GM18907 (cell line): Measurements from ENCODE around the gene JAK1.

ENCODE experiments used
- ATAC-seq: cut with Tn5 transposase; IDR thresholded peaks from one replicate; pipeline ENCODE4 v1.9.1; 2021; ENCODE audit warnings: mild to moderate bottlenecking, moderate library complexity; ENCODE audit not compliant: unreplicated experiment

JAK1 gene

DNA sequence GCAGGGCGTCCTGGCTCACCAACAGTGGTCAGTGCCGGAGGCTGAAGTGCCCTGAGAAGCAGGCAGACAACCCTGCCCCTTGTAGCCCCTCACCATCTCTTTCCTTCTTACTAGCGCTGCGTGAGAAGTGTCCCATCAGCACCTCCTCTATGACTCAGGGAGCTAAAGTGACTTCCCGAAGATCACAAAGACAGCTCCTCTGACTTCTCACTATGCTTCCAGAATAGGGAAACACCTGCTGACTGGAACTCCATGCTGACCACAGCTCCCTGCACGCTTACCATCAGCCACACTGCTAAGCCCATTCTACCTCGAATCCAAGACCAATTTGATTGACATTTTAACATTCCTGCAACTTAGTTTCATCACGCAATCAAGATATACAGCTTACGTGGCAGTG, 92.8 kb downstream of the JAK1 start:
- no peak for ATAC-seq

DNA sequence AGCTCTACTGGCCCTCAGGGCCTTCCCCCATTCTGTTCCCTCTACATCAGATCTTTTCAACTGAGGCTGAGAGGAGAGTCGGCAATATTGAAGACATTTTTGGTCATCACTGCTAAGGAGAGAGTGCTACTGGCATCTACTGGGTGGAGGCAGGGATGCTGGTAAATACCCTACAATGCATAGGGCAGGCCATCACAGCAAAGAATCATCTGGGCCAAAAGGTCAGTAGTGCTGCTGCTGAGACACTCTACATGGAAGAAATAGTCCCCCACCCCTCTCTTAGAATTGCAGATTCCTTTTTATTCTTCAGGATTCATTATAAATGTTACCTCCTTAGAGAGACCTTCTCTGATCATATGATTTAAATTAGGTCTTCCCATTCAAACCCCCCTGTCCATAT, 94.3 kb downstream of the JAK1 start:
- ATAC-seq = no peak

DNA sequence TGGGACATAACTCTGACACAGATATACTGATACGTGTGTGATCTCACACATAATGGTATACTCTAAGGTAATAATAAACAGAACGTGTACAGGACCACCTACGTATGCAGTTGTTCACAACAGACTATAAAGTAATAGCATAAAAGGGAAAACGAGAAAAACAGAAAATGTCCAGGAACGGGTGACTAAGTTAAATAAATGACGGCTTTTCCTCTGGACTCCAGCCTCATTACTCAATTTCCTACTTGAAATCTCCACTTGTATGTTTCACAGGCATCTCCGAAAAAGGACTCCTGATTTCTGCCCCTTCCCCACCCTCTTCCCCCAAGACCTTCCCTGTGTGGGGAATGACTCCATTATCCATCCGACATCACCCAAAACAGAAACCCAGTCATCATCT, 95.1 kb downstream of the JAK1 start:
- no peak for ATAC-seq

DNA sequence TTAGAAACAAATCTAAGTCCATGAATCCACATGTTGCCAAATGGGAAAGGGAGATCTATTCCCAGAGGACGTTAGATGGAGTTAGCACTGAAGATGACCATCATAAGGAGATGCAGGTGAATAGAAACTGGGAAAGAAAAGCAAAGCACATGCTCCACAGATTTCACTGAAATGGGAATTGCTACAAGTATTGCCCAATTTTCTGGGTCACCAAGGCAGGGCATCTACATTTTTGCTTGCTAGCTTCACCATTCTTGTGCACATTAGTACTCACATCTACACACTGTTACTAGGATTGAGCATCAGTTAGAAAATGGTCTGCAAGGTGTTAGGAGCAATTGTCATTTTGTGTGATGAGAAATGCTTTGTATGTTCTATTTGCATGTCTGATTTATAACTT, 99.1 kb downstream of the JAK1 start:
- no peak for ATAC-seq

DNA sequence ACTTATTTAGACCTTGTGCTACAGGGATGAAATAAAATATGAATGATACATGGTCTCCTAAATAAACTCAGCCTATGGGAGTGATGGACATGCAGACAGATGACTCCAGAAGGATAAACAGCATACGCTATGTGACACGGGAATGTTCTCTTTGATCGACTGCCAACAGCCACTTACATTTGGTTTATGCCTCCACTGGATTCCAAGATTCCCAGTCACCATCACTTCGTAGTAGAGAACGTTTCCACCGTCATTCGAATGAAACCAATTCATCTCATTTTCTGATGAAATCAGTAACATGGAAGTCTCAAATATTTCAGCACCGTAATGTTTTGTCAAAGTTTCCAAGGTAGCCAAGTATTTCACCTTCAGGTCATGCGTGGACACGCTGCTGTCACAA, 99.7 kb downstream of the JAK1 start:
- no peak for ATAC-seq

DNA sequence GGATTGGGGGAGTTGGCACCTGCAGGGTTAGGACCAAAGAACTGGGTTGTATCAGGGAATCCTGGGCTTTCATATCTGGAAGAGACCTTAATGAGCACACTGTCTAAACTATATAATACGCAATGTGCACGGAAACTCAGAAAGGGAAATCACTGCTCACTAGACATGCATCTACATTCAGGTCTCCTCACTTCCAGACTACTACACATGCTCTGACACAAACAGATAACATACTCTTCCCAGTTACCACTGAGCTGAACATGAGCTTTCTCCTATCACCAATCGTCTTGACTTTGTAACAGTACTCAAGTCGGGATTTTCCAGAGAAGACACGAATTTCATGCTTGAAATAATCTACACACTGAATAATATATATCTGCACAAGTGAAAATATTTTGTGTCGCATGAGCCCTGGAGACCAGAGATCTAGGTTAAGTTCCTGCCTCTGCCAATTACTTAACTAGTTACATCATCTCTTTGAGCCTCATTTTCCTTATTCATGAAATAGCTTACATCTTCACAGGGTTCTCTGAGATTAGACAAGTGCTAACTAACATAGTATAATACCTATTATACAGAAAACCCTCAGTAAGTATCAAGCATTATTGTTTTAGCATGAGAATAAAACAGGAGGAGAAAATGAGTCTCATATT, 101.1 kb downstream of the JAK1 start:
- no peak for ATAC-seq

DNA sequence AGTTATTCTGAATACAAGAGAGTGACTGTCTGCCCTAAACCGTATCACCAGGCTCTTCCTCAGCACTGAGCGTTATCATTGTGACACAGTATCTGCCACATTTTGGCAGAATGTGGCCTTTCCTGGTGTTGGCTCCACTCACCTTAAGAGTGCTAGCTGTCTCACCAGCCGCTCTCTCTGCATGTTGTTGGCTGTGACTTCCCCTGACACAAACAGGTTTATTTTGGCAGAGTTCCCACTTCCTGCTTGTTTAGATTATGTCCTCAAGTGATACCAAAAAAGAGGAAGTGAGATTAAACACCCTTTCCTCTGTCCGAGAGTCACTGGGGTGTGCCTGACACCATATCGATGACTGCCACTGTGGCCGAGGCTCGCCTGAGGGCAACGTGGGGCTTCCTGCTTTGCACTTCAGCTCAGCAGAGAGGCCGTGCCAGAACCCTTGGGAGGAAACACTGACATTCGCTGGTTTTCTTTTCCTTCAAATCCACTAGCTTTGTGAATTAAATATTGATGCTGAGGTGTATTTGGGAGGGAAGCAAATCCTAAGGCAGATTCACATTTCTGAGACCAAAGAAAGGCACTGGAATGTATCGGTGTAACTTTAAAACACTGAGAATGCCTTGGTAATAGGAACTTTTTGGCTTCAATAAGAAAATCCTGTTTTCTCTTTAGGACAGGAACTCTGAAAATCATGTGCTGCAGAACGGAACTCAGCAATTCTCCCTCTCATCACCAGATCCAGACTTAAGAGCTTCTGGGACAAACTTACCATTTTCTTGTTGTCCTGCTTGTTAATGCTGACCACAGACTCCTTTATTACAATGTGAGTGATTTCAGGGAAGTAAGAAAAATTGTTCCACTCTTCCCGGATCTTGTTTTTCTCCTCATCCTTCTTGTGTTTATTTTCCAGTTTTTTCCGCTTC, 102.1 kb downstream of the JAK1 start:
- ATAC-seq = peak; percentile 100

DNA sequence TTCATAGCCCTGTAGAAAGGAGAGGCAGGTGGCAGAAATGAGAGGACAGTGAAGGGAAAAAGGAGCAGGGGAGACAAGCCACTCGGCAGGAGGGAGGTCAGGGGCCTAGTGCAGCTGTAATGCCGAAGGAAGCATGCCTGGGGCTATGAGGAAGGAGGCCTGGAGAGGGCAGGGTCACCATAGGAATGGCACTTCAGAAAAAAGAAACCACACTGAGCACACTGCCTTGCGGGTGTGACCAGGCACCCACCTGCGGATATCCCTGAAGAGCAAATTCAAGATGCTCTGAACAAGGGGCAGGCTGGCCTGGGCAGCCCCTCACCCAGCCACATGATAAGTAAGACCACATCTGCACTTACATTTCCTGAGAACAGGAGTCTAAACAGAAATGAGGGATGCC, 104.7 kb downstream of the JAK1 start:
- no peak for ATAC-seq

DNA sequence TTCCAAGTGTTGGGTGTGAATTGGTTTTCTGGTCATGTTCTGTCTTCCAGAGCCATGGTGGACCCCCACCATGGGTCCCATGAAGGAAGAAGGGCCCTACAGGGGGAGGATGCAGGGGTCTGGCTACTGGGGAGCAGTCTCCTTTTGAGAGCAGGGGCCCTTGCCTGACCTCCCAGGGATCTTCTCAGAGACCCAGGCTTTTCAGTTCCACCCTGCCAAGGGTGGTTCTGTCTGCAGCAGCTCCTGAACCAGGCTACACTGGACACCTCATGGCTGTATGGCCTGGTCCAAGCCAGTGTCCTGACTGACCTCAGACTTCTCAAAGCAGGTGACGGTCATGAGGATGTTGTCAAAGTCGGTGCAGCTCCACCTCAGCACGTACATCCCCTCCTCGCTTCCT, 109.0 kb downstream of the JAK1 start:
- no peak for ATAC-seq

DNA sequence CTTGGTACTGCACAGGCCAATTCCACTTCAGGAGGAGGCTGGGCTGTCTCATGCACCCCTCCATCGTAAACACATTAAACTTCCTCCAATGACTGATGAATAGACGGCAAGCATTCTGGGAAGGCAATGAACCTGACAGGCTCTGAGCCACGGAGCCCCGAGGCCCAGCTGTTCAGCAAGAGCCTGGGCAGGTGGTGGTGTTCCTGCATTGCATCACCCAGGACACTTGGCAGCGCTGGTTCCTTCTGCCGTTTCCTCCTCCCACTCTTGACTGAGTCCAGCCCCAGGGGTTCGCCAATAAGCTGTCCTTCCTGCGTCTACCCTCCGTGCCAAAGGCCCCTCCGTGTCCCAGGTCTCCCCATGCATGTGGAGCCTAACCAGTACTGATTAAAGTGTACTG, 109.8 kb downstream of the JAK1 start:
- ATAC-seq = no peak

DNA sequence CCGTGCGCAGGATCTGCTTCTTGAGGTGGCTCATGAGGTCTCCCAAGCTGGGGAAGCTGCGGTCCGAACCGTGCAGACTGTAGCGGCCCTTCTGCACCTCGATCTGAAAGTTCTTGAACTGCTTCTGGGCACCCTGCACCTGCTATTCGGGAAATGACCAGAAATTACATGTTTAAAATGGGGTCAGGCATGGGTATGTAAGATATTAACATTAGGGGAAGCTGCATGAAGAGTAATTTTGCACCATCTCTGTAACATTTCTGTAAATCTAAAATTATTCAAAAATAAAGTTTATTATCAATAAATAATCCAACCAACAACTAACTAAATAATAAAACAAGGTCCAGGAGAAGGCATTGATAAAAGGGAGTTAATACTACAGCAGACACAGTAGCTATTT, 110.8 kb downstream of the JAK1 start:
- ATAC-seq = no peak

DNA sequence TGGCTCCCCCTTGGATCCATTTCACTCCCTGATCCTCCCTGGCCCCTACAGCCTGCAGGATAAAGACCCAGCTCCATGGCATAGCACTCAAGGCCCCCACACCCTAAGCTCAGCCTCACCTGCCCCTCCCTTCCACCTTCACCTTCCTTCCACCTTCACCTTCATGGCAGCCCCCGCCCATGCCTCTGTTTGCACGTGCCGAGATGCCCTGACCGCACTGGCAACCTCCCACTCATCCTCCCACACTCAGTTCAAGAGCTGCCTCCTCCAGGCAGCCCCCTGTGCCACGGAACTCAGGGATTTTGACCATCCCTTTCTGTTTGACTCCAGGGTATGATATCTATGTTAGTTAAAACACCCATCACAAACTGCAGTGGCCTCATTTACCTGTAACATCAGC, 111.7 kb downstream of the JAK1 start:
- no peak for ATAC-seq

DNA sequence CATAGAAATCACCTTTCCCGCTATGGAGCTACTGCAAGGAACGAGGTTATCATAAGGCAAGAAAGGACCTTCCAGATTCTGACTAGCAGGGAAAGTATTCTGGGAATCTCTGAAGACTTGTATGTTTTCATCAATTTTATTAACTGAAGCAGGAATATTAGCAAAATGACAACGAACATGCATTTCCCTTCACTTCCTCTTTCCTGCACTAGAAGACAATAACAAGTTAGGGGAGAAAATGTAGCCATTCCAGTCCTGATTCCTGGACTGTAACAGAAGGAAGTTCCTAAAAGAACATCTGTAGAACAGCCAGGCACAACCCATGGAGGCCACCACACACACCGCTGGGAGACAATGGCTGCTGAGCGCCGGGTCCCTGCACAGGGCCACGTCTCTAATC, 114.7 kb downstream of the JAK1 start:
- no peak for ATAC-seq

DNA sequence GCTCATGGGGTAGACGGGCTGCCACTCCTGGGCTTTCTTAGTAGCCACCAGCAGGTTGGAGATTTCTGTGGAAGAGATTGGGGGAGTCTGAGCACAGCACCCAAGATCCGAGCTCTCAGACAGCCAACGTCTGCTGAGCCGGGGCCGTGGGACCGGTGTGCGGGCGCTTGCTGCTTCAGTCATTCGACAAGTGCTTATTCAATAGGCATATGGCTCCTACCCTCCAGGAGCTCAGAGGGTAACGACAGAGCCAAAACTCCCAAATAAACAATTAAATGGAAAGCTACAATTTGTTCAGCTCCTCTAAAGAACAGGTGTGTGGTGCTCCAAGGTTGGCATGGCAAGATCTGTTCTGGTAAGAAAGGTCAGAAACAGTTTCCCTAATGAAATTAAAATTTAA, 115.5 kb downstream of the JAK1 start:
- no peak for ATAC-seq

DNA sequence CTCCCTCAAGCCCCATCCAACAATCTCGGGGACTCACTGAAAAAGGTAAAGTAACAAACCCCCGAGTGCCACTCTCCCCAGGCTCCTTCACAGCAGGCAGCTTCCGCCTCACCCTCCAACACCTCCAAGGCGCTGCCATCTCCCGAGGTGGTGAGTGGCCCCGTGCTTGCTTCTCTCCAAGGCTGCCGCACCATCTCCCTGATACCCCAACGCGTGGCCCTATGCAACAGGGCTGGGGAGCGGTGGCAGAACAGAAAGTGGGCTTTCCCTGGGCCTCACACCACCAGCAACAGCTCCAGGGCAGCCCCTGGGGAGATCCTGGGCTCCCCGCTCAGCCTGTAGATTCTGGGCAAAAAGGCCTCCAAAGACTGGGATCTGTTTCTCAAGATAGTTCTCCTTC, 116.4 kb downstream of the JAK1 start:
- no peak for ATAC-seq

DNA sequence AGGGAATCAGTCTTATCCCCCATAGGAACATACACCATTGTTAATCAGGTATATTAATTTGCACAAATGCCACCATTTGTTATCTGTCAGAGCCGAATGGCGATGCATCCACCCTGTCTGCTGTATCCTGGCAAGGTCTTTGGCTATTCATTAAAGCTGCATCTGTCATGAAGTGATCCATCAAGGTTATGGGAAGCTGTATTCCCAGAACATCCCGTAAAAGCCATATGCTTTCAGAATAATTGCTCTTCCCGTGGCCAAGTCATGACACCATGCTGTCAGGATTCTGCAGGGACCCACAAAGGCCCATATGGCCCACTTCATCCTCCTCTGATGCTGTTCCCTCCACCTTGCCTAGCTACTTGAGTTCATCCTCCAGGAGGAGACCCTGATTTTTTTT, 117.5 kb downstream of the JAK1 start:
- ATAC-seq = no peak

DNA sequence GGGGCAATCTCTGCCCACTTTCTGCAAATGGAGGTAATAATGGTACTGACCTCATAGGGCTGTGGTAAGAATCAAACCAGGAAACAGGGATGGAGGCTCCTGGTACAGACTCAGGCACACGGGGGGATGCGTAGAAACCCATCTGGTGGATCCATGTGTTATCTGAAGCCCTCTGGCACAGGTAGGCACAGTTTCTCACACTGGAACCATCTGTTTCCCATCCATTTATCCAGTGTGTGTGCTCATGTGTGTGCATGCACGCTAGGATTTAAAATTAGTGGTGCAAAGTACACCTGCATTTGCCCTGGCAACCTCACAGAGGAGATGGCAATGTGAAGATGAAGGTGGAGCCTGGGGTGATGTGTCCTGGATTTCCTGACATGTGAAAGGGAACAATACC, 118.2 kb downstream of the JAK1 start:
- no peak for ATAC-seq

DNA sequence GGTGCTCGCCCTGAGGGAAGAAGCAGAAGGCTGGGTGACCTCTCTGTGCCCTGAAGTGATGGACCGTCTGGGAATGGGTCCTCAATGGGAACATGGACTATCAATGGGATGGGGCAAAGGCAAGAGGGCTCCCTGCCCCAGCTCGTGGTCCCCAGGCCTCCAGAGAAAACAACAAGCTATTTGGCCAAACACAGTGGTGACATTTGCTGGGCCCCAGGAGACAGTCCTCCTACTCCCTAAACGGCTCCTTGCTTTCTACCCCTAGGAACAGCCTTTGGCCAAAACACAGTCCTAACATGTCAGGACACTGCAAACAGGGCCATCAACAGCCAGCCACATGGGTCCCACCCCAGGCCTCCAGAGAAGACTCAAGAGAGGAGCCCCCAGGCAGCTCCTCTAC, 118.7 kb downstream of the JAK1 start:
- ATAC-seq = no peak

DNA sequence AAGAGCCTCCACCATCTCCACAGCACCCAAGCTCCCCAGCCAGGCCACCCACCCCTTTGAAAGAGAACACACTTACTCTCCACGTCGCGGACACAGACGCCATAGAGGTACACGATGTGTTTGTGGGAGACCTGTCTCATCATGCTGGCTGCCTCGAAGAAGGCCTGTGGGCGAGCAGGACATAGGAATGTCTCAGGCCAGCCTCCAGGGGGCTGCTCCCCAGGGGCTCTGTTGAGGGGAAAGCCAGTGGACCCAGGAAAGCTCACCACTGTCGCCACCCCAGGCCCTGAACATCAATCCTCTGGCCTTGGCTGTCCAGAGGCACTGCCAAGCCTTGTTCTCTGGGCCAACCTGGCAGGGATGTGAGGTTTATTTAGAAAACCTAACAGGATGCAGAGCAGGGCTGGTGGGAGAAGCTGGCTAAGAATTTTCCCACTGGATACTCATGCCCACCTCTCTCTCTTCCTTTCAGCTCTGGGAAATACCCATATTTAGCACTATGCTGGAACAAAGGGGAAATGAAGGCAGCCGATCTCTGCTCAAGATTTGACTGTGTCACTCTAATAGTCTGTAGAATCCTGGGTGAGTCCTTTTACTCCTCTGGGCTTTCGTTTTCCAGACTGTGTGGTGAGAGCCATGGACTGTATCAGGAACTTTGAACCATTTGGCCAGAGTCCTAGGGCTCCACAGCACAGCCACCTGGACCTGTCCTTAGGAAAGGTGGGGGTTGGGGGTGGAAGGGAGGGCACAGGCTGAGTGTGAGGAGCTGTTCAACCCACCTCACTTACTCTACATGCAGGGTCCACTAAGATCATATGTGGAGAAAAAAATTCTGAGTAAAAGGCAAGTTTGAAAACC, 119.5 kb downstream of the JAK1 start:
- no peak for ATAC-seq

DNA sequence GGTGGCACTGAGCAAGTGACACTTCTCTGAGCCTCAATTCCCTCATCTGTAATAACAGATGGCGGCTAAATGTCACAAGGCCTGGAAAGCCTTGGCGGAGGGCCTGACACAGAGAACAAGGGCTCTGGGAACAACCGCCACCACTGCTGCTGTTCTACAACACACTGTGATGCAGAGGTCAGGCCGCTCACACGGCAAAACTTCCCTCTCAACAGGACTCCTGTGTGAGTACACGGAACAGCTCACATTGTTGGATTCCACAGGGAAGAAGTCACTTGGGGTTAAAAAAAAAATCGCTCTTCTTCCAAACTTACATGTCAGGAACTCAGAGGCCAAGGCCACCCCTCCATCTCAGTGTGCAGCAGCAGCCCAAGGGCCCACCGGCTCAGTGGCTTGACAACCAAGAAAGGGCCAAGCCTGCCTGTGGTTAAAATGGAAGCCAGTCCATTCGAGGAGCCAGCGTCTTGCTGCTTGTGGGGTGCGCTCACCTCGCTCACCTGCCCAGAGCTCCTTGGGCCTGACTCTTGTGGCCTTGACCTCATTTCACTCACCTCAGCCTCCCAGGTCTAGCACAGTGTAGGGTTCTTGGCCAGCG, 120.4 kb downstream of the JAK1 start:
- ATAC-seq = no peak

DNA sequence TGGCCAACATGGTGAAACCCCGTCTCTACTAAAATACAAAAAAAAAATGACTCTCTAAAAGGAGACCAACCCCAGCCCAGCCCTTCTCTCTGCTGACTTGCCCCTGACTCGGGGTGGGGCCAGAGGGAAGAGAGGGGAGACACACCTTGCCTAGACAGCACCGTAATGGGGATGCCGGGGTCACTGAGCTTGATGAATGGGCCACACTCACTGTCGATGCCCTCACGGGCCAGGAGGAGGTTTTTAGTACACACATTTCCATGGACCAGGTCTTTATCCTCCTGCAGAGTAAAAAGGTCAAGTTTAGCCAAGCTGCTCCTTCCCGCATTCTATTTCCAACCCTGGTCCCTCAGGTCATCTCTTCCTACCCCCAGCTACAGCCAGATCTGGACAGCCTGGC, 121.7 kb downstream of the JAK1 start:
- ATAC-seq = no peak
